GM12892 (cell line): ENCODE data around the gene PTPRN2.

Source experiments
- DNase-seq: peaks from one replicate; pipeline ENCODE4 v3.0.0; 2011; ENCODE audit not compliant: insufficient read length
- FAIRE-seq: peaks from 2 replicates; lab custom pipeline; 2011; peaks lifted over from hg19 to GRCh38; lab: Jason Lieb, UNC
- POLR2A ChIP-seq: IDR thresholded peaks from 2 replicates; pipeline ENCODE4 v1.6.1; 2011; ENCODE audit warnings: low read depth, low read length, control low read depth
- POLR2AphosphoS5 ChIP-seq: IDR thresholded peaks from 2 replicates; pipeline ENCODE4 v1.6.1; 2011; ENCODE audit warnings: low read depth, low read length, control low read depth
- TAF1 ChIP-seq: IDR thresholded peaks from 2 replicates; pipeline ENCODE4 v1.6.1; 2011; ENCODE audit warnings: low read depth, mild to moderate bottlenecking, control low read depth, low read length, borderline replicate concordance

Gene PTPRN2

GRCh38 chr7:157657741-157658740 is 929.6 kb downstream of the PTPRN2 start:
- no peak for FAIRE-seq
- no peak for DNase-seq
- TF ChIP-seq POLR2AphosphoS5 (no peak), TAF1 (no peak), POLR2A (no peak)

DNA sequence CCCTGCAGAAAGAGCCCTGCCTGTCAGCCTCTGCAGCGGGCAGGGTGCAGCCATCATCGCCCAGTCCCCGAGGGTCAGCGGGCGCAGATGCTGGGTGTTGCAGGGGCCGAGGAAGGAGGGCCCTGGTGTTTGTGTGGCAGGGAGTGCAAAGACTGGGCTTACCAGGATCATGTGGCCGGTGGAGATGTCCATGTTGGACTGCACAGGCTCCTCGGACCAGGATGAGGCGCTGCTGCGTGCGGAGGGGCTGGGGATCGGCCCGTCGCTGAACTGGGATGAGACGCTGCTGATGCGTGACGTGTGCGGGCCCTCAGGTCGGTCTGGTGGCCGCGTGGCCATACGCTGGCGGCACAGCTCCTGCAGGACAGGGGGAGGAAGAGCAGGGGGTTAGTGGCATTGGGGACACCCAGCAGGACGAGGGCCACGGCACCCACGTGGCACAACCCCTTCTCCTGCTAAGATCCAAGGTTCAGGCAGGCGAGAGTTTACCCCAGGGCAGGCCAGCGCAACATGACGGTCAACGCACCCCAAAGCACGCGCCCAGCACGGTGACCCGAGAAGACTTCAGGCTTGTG is 931.3 kb downstream of the PTPRN2 start:
- TF ChIP-seq POLR2AphosphoS5: no peak
- no peak for TF ChIP-seq POLR2A
- TF ChIP-seq TAF1: no peak
- DNase-seq: no peak
- no peak for FAIRE-seq

DNA sequence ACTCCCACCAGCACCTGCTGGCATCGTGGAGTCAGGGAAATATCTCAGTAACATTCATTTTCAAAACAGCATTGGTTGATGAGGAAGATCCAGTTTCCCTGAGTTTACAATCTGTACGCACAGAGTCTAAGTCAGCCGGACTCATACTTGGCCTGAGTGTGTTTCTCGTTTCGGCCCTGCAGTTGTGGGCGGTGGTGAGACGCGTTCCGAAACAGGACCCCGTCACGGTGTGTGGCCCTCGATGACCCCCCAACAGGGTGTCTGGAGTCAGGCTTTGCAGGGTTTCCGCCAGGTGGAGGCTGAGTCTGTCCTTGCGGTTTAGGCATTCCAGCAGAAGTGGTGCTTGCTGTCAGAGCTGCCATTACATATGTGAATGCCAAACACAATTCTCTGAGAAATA is 933.3 kb downstream of the PTPRN2 start:
- FAIRE-seq (no peak), DNase-seq (no peak)
- TF ChIP-seq POLR2AphosphoS5 (no peak), POLR2A (no peak), TAF1 (no peak)

- TF ChIP-seq TAF1 (no peak), POLR2AphosphoS5 (no peak), POLR2A (no peak)
- FAIRE-seq: no peak
- no peak for DNase-seq
These were observed 933.8 kb downstream of the PTPRN2 start for GRCh38 chr7:157653827-157654207.

- TF ChIP-seq POLR2A (no peak), POLR2AphosphoS5 (no peak), TAF1 (no peak)
- FAIRE-seq (no peak), DNase-seq (no peak)
These were observed 934.4 kb downstream of the PTPRN2 start for GRCh38 chr7:157652954-157653826.

- DNase-seq: no peak
- TF ChIP-seq TAF1 (no peak), POLR2AphosphoS5 (no peak), POLR2A (no peak)
- FAIRE-seq: no peak
These were observed 935.3 kb downstream of the PTPRN2 start for GRCh38 chr7:157652161-157652953.

DNA sequence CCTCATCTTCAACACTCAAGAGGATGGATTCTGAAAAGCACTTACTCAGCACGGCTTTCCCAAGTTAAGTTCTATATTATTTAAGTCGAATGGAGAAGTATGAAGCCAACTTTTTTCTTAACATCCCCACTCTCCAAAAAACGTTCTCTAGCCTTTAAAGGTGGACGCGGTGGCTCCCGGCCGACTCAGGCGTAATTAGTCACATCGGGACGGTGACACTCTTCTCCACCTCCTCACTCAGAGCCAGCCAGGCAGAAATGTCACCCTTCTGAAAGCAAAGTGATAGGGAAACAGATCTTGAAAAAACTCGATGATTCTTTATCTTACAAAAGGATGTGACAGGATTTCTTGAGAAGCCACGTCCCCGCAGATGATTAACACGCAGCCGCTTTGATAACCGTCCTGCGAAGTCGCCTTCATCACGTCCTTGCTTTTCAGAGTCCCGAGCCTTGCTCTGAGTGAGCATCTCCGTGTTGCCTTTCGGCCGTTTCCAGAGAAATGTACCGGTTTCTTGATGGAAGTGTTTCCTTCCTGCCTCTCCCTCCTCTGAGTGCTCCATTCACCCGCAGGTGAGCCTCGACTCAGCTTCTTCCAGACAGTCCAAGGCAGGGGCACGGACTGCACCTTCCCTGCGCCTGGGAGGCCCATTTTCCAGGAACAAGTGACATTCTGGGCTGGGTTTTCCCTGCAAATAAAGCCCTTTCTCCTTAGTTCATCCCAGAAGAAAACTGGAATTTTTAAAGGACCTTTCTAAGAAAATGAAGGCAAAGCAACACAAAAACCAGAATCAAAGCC is 936.1 kb downstream of the PTPRN2 start:
- TF ChIP-seq POLR2A (no peak), POLR2AphosphoS5 (no peak), TAF1 (no peak)
- FAIRE-seq (no peak), DNase-seq (no peak)

- TF ChIP-seq TAF1 (no peak), POLR2AphosphoS5 (no peak), POLR2A (no peak)
- DNase-seq (no peak), FAIRE-seq (no peak)
These were observed 936.8 kb downstream of the PTPRN2 start for GRCh38 chr7:157650801-157651200.

DNA sequence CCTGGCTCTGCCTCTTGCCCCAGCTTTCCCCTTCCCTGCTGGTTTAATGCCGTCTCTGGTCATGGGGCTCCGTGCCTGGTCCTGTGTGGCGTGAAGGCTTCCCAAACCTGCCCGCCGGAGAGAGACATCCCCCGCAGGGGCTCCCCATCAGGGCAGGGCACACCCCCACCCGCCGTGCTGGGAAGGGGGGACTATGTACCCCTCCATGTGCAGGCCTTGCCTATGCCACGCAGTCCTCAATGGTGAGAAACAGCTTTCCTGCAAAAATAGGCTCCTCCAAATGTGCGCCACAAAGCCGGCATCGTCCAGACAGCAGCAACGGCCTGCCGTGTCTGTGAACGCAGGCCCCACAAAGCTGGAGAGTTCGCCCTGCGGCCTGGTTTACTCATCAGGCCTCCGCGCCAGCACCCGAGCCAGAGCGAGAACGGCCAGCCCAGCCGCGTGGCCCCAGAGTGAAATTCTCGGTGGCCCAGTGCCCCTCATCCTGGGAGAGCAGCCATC is 937.4 kb downstream of the PTPRN2 start:
- no peak for DNase-seq
- no peak for FAIRE-seq
- TF ChIP-seq POLR2A: no peak
- TF ChIP-seq POLR2AphosphoS5: no peak
- TF ChIP-seq TAF1: no peak
